Endothelial cell (in vitro differentiated cells): ENCODE results near the gene DLL4. TPM values are rescaled to one million over a fixed set of nuclear protein-coding genes. Genes with fewer than 3 reads are reported as not detected.

Experiments
- DNase-seq: peaks from one replicate; pipeline ENCODE4 v3.0.0; 2021; ENCODE audit warnings: low spot score
- H3K27ac Mint-ChIP-seq: one replicate; pipeline ENCODE4 v1.8.0; 2021; ENCODE audit warnings: mixed read lengths, inconsistent platforms; ENCODE audit not compliant: unreplicated experiment
- H3K27me3 Mint-ChIP-seq: one replicate; pipeline ENCODE4 v1.8.0; 2021; ENCODE audit warnings: mild to moderate bottlenecking, moderate library complexity, mixed read lengths, inconsistent platforms; ENCODE audit not compliant: unreplicated experiment
- H3K36me3 Mint-ChIP-seq: one replicate; pipeline ENCODE4 v1.8.0; 2021; ENCODE audit warnings: mild to moderate bottlenecking, low read depth, mixed read lengths, inconsistent platforms; ENCODE audit not compliant: unreplicated experiment
- H3K4me1 Mint-ChIP-seq: one replicate; pipeline ENCODE4 v1.8.0; 2021; ENCODE audit warnings: mild to moderate bottlenecking, mixed read lengths, inconsistent platforms; ENCODE audit not compliant: unreplicated experiment
- H3K4me3 Mint-ChIP-seq: one replicate; pipeline ENCODE4 v1.8.0; 2021; ENCODE audit warnings: mild to moderate bottlenecking, mixed read lengths, inconsistent platforms; ENCODE audit not compliant: unreplicated experiment
- H3K9me3 Mint-ChIP-seq: one replicate; pipeline ENCODE4 v1.8.0; 2021; ENCODE audit warnings: mixed read lengths, inconsistent platforms; ENCODE audit not compliant: unreplicated experiment
- CTCF ChIP-seq: fragments of 200-600 bp; sonication (generic); IDR thresholded peaks from one replicate; pipeline ENCODE4 v1.5.0; 2021; ENCODE audit warnings: antibody characterized with exemption; ENCODE audit not compliant: unreplicated experiment
- total RNA-seq: library from RNA; stranded (reverse); fragmentation: NEBNext Ultra II Directional; extraction: Animal tissue kit (Norgen Biotek cat#: 25700); gene quantifications from one replicate; pipeline ENCODE4 v1.2.1, GENCODE V29; 2021; ENCODE audit not compliant: unreplicated experiment

The DLL4 gene
- total RNA-seq, 1 donor from 2014 or later = 257 TPM

- no peak for TF ChIP-seq CTCF
- Mint-ChIP-seq H3K4me3 (no peak overlapping the region), H3K4me1 (peaks cover 75% of the 10 kb centered on the region), H3K27me3 (peaks cover 29% of the 10 kb centered on the region), H3K27ac (peak overlapping the region; percentile 67), H3K9me3 (no peaks in the 10 kb centered on the region), H3K36me3 (peaks cover 10% of the 10 kb centered on the region)
- no peak for DNase-seq
Observed at GRCh38 chr15:40915679-40916078, 13.5 kb upstream of the DLL4 start.

GRCh38 chr15:40917585-40917984, 11.6 kb upstream of the DLL4 start:
- TF ChIP-seq CTCF = no peak
- Mint-ChIP-seq H3K27me3 (peaks cover 27% of the 10 kb centered on the region), H3K4me1 (peaks cover 77% of the 10 kb centered on the region), H3K27ac (peak overlapping the region; percentile 95), H3K9me3 (no peaks in the 10 kb centered on the region), H3K4me3 (no peak overlapping the region), H3K36me3 (peaks cover 11% of the 10 kb centered on the region)
- no peak for DNase-seq

- H3K9me3 Mint-ChIP-seq = no peaks in the 10 kb centered on the region
- no peak for DNase-seq
- H3K4me1 Mint-ChIP-seq = peaks cover 80% of the 10 kb centered on the region
- H3K36me3 Mint-ChIP-seq = peaks cover 13% of the 10 kb centered on the region
- no peak for TF ChIP-seq CTCF
- peaks cover 30% of the 10 kb centered on the region for H3K27me3 Mint-ChIP-seq
- no peak overlapping the region for H3K4me3 Mint-ChIP-seq
- peak overlapping the region; percentile 95 for H3K27ac Mint-ChIP-seq
Observed at GRCh38 chr15:40918146-40918798, 10.9 kb upstream of the DLL4 start.

GRCh38 chr15:40918799-40919392, 10.2 kb upstream of the DLL4 start:
- DNase-seq = no peak
- H3K4me3 Mint-ChIP-seq = peak overlapping the region; percentile 31
- H3K4me1 Mint-ChIP-seq = peaks cover 81% of the 10 kb centered on the region
- H3K36me3 Mint-ChIP-seq = peaks cover 11% of the 10 kb centered on the region
- no peak for TF ChIP-seq CTCF
- no peaks in the 10 kb centered on the region for H3K9me3 Mint-ChIP-seq
- peaks cover 27% of the 10 kb centered on the region for H3K27me3 Mint-ChIP-seq
- peak overlapping the region; percentile 95 for H3K27ac Mint-ChIP-seq

- Mint-ChIP-seq H3K4me3 (peak overlapping the region; percentile 67), H3K27me3 (peaks cover 24% of the 10 kb centered on the region), H3K36me3 (peaks cover 19% of the 10 kb centered on the region), H3K27ac (peak overlapping the region; percentile 78), H3K9me3 (no peaks in the 10 kb centered on the region), H3K4me1 (peaks cover 71% of the 10 kb centered on the region)
- no peak for TF ChIP-seq CTCF
- DNase-seq = no peak
Observed at GRCh38 chr15:40921949-40922607, 7.1 kb upstream of the DLL4 start.
